ENCODE data around the gene PSMB7.

Gene PSMB7

DNA sequence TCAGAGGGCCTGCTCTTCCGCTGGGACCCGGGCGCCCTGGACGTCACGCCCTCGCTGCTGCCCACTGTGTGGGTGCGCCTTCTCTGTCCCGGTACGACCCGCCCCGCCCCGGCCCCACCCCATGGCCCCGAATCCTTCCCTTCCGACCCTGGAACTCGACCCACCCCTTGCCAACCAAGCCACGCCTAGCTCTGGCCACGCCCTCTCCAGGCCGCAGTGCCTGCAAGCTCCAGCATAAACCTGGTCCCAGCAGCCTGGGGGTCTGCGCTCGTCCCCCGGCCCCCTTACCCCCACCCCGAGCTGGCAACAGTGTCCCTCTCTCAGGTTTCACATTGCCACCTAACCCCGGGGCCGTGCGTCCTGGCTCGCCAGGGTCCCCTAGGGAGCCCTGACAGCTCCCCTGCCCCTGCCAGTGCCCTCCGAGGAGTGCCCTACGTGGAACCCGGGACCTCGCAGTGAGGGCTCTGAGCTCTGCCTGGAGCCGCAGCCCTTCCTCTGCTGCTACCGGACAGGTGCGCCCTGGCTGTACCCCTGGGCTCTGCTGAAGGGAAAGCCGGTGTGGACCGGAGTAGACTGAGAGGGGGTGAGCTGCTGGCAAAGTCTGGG lies 38.4 kb upstream of the PSMB7 start:
- H3K4me2 ChIP-seq (ENCODE audit: low read depth, low read length, poor library complexity, severe bottlenecking) = no peak overlapping the region
- H3K27me3 ChIP-seq (ENCODE audit: low read length) = no peaks in the 10 kb centered on the region
- no peaks in the 10 kb centered on the region for H3F3A ChIP-seq (ENCODE audit: insufficient read depth)
- no peak for TF ChIP-seq EZH2phosphoT487 (conservative IDR thresholded peaks at IDR 0.05; ENCODE audit: low read length)
- TF ChIP-seq, protein P1, sequence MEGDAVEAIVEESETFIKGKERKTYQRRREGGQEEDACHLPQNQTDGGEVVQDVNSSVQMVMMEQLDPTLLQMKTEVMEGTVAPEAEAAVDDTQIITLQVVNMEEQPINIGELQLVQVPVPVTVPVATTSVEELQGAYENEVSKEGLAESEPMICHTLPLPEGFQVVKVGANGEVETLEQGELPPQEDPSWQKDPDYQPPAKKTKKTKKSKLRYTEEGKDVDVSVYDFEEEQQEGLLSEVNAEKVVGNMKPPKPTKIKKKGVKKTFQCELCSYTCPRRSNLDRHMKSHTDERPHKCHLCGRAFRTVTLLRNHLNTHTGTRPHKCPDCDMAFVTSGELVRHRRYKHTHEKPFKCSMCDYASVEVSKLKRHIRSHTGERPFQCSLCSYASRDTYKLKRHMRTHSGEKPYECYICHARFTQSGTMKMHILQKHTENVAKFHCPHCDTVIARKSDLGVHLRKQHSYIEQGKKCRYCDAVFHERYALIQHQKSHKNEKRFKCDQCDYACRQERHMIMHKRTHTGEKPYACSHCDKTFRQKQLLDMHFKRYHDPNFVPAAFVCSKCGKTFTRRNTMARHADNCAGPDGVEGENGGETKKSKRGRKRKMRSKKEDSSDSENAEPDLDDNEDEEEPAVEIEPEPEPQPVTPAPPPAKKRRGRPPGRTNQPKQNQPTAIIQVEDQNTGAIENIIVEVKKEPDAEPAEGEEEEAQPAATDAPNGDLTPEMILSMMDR (IDR thresholded peaks at IDR 0.05; ENCODE audit: insufficient read depth, low read length, poor library complexity, severe bottlenecking) = no peak
- H3K4me3 ChIP-seq (ENCODE audit: insufficient read depth, low read length, poor library complexity, severe bottlenecking) = no peak overlapping the region
- no peak overlapping the region for H3K9ac ChIP-seq (ENCODE audit: low read length)
- H3K27ac ChIP-seq (ENCODE audit: low read depth, low read length) = no peak overlapping the region
- no peaks in the 10 kb centered on the region for H3K9me2 ChIP-seq (replicated peaks; ENCODE audit: insufficient read depth, low read length)
- no peaks in the 10 kb centered on the region for H3K79me2 ChIP-seq (ENCODE audit: insufficient read depth, low read length)
- no peaks in the 10 kb centered on the region for H4K20me1 ChIP-seq (ENCODE audit: low read depth, low read length)
- no peaks in the 10 kb centered on the region for H3K9me3 ChIP-seq (ENCODE audit: insufficient read depth, low read length)
- no peak overlapping the region for H2AFZ ChIP-seq (ENCODE audit: low read depth, low read length, severe bottlenecking)
- no peaks in the 10 kb centered on the region for H3K36me3 ChIP-seq (ENCODE audit: low read length)

GRCh38 chr9:124452841-124453585 lies 37.8 kb upstream of the PSMB7 start:
- Histone ChIP-seq H4K20me1 (ENCODE audit: low read depth, low read length) (no peaks in the 10 kb centered on the region), H3F3A (ENCODE audit: insufficient read depth) (no peaks in the 10 kb centered on the region), H3K4me2 (ENCODE audit: low read depth, low read length, poor library complexity, severe bottlenecking) (no peak overlapping the region), H3K36me3 (ENCODE audit: low read length) (no peaks in the 10 kb centered on the region), H3K27ac (ENCODE audit: low read depth, low read length) (no peak overlapping the region), H3K4me3 (ENCODE audit: insufficient read depth, low read length, poor library complexity, severe bottlenecking) (no peak overlapping the region), H3K79me2 (ENCODE audit: insufficient read depth, low read length) (no peaks in the 10 kb centered on the region), H3K9me2 (replicated peaks; ENCODE audit: insufficient read depth, low read length) (no peaks in the 10 kb centered on the region), H2AFZ (ENCODE audit: low read depth, low read length, severe bottlenecking) (no peak overlapping the region), H3K9me3 (ENCODE audit: insufficient read depth, low read length) (no peaks in the 10 kb centered on the region), H3K27me3 (ENCODE audit: low read length) (no peaks in the 10 kb centered on the region), H3K9ac (ENCODE audit: low read length) (no peak overlapping the region)
- TF ChIP-seq, protein P1 (IDR thresholded peaks at IDR 0.05; ENCODE audit: insufficient read depth, low read length, poor library complexity, severe bottlenecking) = no peak
- TF ChIP-seq EZH2phosphoT487 (conservative IDR thresholded peaks at IDR 0.05; ENCODE audit: low read length) = no peak

DNA sequence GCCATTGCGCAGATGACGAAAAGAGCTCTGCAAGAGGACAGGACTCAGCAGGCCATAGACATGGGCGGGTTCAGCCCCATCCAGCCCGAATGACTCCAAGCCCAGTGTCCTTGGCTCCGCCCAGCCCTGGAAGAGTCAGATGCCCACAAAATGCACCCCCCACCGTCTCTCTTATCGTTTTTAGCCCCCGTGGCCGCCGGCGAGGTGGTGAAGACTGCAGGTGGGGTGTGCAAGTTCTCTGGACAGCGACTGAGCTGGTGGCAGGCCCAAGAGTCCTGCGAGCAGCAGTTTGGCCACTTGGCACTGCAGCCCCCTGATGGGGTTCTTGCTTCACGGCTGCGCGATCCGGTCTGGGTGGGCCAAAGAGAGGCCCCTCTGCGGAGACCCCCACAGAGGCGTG lies 37.1 kb upstream of the PSMB7 start:
- H3K27ac ChIP-seq (ENCODE audit: low read depth, low read length) = no peak overlapping the region
- no peaks in the 10 kb centered on the region for H3K9me3 ChIP-seq (ENCODE audit: insufficient read depth, low read length)
- no peaks in the 10 kb centered on the region for H4K20me1 ChIP-seq (ENCODE audit: low read depth, low read length)
- H3K36me3 ChIP-seq (ENCODE audit: low read length) = no peaks in the 10 kb centered on the region
- no peak overlapping the region for H3K9ac ChIP-seq (ENCODE audit: low read length)
- no peak for TF ChIP-seq EZH2phosphoT487 (conservative IDR thresholded peaks at IDR 0.05; ENCODE audit: low read length)
- TF ChIP-seq, protein P1 (IDR thresholded peaks at IDR 0.05; ENCODE audit: insufficient read depth, low read length, poor library complexity, severe bottlenecking) = no peak
- H2AFZ ChIP-seq (ENCODE audit: low read depth, low read length, severe bottlenecking) = no peak overlapping the region
- H3K4me3 ChIP-seq (ENCODE audit: insufficient read depth, low read length, poor library complexity, severe bottlenecking) = no peak overlapping the region
- H3K9me2 ChIP-seq (replicated peaks; ENCODE audit: insufficient read depth, low read length) = no peaks in the 10 kb centered on the region
- H3K4me2 ChIP-seq (ENCODE audit: low read depth, low read length, poor library complexity, severe bottlenecking) = no peak overlapping the region
- H3F3A ChIP-seq (ENCODE audit: insufficient read depth) = no peaks in the 10 kb centered on the region
- H3K27me3 ChIP-seq (ENCODE audit: low read length) = no peaks in the 10 kb centered on the region
- H3K79me2 ChIP-seq (ENCODE audit: insufficient read depth, low read length) = no peaks in the 10 kb centered on the region
